HG03045 (cell line): Measurements from ENCODE around the gene L3MBTL3.

Experiments
- ATAC-seq: cut with Tn5 transposase; IDR thresholded peaks from one replicate; pipeline ENCODE4 v1.9.1; 2021; ENCODE audit warnings: mild to moderate bottlenecking, moderate library complexity; ENCODE audit not compliant: unreplicated experiment

Gene L3MBTL3

GRCh38 chr6:130026859-130027258 lies 8.5 kb downstream of the L3MBTL3 start:
- no peak for ATAC-seq

- peak; percentile 50 for ATAC-seq
These were observed 9.6 kb downstream of the L3MBTL3 start for GRCh38 chr6:130027948-130028347.

- no peak for ATAC-seq
These were observed 10.8 kb downstream of the L3MBTL3 start for GRCh38 chr6:130029163-130029562.

GRCh38 chr6:130032758-130033340 lies 14.5 kb downstream of the L3MBTL3 start:
- ATAC-seq = no peak

- ATAC-seq = no peak
These were observed 15.6 kb downstream of the L3MBTL3 start for GRCh38 chr6:130033949-130034348.

- no peak for ATAC-seq
These were observed 16.2 kb downstream of the L3MBTL3 start for GRCh38 chr6:130034378-130035146.

GRCh38 chr6:130035211-130035610 lies 16.8 kb downstream of the L3MBTL3 start:
- ATAC-seq = no peak

- ATAC-seq = no peak
These were observed 18.9 kb downstream of the L3MBTL3 start for GRCh38 chr6:130037207-130037811.

GRCh38 chr6:130041594-130041993 lies 23.2 kb downstream of the L3MBTL3 start:
- ATAC-seq = no peak

- no peak for ATAC-seq
These were observed 25.0 kb downstream of the L3MBTL3 start for GRCh38 chr6:130043344-130043743.

GRCh38 chr6:130045622-130046021 lies 27.2 kb downstream of the L3MBTL3 start:
- no peak for ATAC-seq

GRCh38 chr6:130046671-130047070 lies 28.3 kb downstream of the L3MBTL3 start:
- no peak for ATAC-seq

GRCh38 chr6:130047088-130047995 lies 29.0 kb downstream of the L3MBTL3 start:
- no peak for ATAC-seq

GRCh38 chr6:130050230-130050629 lies 31.8 kb downstream of the L3MBTL3 start:
- no peak for ATAC-seq

- ATAC-seq = no peak
These were observed 36.3 kb downstream of the L3MBTL3 start for GRCh38 chr6:130054725-130055124.

GRCh38 chr6:130055271-130055670 lies 36.9 kb downstream of the L3MBTL3 start:
- ATAC-seq = no peak

- ATAC-seq = no peak
These were observed 39.1 kb downstream of the L3MBTL3 start for GRCh38 chr6:130057495-130057894.

GRCh38 chr6:130063806-130064205 lies 45.4 kb downstream of the L3MBTL3 start:
- no peak for ATAC-seq

- no peak for ATAC-seq
These were observed 47.3 kb downstream of the L3MBTL3 start for GRCh38 chr6:130065609-130066156.

GRCh38 chr6:130069485-130069884 lies 51.1 kb downstream of the L3MBTL3 start:
- no peak for ATAC-seq

- no peak for ATAC-seq
These were observed 51.9 kb downstream of the L3MBTL3 start for GRCh38 chr6:130070326-130070725.
